NCI-H748 treated with DMSO at 0.1 percent for 48 hours (cell line): ENCODE results near the gene ZNF879.
A peak's percentile ranks its signal among the peaks of the same experiment; 100 is the strongest.

Source experiments
- DNase-seq: peaks from one replicate; lab custom pipeline; 2025; lab: John Stamatoyannopoulos, UW

ZNF879 gene

DNA sequence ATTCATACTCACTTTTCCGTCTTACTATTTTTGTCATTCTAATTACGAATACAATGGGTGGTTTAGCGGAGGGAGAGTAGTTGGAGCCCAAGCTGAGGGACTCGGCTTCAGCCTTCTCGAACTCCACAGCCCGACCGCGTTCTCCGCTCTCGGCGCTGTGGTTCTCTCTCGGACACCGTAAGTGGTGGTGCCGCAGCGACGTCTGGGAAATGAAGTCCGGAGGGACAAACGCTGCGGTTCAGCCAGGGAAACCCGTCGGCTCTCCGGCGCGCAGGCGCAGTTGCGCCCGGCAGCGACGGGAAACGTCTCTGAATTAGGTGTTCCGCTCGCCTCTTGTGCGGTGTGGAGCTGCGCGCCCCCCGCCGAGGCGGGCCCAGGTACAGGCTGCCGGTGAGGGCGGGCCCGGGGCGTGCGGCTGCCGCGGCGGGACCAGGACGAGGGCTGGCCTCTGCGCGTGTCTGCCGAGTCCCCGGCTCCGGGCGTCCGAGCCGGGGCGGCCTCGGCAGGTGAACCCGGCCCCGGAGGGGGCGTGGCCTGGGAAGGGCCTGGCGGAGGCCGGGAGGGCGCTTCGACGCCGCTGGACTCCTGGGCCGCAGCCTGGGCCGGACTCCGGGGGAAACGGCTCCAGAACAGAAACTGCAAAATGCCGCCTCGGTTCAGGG, at the start of gene ZNF879:
TSS of gene ZNF879 (plus strand) at position 277 of the 662 bp plus-strand sequence. CDS start 1,201 bp downstream, outside the sequence.
- peak; percentile 77 for DNase-seq

DNA sequence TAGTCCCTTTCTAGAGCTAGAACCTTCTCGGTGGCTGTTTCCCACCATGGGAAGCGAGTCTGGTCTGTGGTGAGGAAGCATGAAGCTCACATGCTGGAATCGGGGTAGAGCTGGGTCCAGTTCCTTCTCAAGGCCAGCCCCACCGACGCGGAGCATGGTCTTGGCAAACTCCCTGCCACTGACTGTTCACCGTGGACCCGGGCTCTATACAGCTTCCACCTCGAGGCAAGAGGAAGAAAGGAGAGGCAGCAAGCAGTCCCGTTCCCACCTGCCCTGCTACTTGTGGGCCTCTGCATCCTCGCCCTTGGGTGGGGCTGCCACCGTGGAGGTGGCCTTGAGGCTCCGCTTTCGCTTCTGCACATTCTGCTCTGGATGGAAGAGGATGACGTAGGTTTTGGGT, 42.2 kb upstream of the ZNF879 start:
- no peak for DNase-seq

DNA sequence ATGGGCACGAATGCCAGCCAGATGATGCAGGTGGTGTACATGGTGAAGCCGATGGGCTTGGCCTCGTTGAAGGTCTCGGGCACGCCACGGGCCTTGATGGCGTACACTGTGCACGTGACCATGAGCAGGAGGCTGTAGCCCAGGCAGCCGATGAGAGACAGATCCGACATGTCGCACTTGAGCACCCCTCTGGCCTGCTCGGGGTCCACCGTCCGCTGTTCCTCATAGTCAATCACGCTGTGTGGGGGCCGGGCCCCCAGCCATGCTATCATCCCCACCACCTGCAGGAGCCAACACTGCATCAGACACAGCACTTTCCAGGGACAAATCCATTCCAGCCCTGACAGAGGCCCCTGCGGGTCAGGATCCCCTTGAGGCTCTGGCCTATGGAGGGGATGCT, 40.7 kb upstream of the ZNF879 start:
- DNase-seq = no peak

DNA sequence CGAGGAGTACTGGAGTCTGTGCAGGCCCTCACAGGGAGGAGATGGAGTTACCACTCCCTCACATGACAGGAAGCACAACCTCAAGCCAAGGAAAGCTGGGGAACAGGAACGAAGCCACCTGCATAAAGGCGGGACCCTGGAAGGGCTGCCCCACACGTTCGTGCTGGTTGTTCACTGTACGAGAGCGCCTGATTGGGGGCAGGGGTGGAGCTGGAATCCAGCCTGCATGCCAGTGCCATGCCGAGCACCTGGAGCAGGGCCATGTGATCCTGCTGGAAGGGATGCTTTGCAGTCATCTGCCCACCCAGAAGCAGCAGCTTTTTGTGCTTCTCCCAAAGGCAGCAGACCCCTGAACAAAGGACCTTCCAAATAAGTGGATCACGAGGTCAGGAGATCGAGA, 39.9 kb upstream of the ZNF879 start:
- DNase-seq = no peak

DNA sequence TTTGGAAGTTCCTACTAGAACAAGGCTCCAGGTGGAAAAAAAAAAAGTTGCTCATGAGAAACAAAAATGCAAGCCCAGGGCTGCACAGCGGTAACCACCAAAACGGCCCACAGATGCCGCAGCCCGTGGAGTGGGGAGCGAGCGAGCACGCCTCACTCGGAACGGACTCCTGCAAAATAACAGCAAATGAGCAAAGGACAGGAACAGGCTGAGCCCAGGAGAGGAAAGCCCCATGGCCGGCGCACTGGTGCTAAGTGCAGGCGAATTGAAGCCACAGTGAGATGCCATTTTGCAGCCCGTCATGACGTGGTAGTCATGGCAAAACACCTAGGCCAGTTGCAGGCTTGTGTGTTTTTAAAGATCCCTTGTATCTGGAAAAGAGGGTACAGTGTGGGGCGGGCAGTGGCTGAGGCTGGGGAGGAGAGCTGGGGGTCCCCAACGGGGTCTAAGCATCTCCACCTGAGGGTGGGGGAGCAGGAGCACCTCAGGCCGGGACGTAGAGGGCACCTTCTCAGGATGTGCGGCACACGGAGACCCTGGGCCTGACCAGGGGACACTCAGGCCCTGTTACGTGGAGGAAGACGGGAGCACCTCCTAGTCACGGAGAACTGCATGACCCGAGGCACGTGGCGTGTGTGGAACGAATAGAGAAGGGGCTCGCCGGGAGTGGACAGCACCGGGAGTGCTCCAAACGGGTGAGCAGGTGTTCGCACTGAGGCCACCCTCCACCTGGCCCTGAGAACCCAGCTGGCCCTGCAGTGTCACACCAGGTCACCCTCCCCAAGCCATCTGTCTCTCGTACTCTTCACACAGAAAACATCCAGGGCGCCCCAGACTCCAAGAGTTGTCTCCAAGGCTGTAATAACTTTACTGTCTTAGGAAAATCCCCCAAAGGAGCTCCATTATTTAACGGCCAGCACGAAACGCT, 39.2 kb upstream of the ZNF879 start:
- DNase-seq = no peak

DNA sequence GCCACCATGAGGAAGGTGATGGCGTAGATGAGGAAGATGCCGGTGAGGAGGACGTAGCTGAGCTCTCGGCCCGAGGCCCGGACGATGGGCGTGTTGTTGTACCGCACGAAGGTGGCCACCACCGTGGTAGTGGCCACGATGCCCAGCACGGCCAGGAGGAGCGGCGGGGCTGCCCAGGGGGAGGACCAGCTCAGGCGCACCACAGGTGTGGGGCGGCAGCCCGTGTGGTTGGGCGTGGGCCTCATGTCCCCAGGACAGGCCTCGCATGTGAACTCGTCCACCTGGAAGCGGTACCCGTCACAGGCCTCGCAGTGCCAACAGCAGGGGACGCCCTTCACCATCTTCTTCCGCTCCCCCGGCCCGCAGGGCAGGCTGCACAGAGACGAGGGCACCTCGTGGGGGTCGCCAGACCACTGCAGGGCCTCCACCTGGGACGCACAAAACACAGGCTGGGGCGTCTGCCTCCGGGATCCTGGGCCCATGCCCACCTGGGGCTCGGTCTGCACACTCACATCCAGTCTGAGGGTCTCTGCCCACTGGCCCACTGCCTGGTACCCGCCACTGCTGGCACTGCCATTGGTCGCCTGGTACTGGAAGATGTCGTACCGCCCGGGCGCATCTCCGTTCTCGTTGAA, 37.2 kb upstream of the ZNF879 start:
- no peak for DNase-seq

DNA sequence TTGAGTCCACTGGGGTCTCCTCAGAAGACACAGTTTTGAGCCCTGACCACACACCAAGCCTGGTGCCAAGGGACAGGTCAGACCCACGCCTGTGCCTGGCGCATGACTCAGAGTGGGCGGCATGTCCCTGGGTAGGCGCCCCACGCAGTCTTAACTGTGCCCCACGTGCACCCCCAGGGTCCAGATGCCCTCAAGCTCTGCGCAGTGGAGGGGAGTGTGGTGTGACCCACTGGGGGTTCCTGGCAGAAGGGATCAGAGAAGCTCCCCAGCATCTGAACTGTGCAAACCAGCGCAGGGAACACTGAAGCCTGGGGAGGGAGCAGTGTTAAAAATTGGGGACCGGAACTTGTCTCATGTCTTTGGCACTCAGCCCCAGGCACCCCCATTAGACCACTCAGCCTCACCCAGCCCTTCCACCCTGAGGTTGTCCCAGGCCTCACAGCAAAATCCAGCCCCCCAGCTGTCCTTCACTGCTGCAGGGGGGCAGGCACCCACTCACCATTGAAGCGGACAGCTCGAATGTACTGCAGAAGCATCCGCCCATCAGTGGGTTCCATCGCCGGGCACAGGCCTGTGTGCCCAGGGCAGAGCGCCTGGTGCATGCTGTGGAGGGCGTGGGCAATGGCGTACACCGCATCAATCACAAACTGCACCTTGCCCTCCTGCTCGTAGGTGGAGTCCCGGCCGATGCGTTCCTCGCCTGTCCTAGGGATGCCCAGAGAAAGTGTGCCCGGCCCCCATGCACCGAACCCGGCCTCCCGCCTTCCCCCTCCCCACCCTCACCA, 35.0 kb upstream of the ZNF879 start:
- DNase-seq = no peak

DNA sequence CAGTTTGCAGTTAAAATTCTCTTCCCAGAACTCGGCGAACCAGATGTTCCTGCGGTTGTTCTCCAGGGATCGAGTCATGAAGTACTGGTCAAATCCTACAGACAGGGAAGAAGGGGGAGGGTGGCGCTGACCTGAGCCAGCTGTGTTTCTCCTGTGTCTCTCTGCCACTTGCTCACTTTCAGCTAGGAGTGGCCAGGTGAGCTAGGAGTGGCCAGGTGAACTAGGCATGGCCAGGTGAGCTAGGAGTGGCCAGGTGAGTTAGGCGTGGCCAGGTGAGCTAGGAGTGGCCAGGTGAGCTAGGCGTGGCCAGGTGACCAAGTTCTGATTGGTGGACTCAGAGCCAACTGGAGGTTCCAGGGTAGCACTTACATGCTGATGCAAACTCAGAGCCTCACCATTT, 34.3 kb upstream of the ZNF879 start:
- no peak for DNase-seq

DNA sequence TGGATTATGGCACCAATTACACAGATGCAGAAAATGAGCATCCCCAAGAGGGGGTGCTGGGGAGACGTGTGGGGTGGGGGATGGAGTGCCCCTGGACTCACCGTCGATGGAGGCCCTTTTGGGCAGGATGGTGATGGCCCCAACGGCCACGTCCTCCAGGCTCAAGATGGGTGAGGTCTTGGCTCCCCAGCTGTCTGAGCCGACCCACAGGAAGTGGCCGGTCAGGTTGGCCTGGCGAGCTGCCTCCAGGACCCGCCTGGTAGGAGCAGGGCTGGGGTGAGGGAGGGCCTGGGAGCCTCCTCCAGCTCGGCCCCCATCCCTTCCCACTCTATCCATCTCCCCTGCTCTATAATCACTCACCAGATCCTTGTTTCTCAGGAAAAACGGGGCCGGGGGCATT, 33.1 kb upstream of the ZNF879 start:
- no peak for DNase-seq

DNA sequence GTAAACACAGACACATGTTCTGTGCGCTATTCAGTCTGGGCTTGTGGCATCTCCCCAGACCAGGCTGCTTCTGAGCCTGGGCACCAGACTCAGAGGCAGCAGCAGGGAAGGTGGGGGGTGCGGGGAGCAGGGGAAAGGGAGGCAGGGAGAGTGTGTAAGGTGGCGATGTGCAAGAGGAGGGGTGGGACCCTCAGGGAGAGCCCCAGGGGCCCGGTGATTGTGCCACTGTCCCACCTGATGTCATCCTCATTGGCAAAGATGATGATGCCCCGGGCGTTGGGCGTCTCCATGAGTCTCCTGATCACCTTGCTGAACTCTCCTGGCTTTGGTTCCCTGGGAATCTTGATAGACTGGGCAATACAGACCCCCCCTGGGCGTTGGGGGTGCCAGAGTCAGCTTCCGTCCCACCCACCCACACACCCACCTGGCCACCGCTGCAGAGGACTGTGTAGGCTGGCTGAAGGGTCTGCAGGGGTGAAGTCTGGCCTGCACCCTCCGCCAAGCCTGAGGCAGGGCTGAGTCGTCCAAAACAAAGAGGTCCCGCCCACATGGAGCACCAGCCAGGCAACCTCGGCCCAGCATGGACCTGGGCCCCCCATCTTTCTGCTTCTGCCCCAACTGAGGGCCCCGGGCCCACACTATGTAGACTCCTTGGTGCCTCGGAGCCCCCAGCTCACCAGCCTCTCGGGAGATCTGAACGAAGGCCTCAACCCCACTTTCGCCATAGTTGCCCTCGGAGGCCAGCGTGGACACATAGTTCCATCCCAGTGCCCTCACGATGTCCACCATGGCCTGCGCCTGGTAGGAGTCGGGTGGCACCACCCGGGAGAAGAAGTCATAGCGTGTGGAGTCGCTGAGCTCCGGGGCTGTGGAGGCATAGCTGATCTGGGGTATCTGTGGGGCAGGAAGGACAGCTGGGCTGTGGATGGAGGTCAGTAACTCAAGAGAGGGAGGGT, 32.1 kb upstream of the ZNF879 start:
- DNase-seq = no peak

DNA sequence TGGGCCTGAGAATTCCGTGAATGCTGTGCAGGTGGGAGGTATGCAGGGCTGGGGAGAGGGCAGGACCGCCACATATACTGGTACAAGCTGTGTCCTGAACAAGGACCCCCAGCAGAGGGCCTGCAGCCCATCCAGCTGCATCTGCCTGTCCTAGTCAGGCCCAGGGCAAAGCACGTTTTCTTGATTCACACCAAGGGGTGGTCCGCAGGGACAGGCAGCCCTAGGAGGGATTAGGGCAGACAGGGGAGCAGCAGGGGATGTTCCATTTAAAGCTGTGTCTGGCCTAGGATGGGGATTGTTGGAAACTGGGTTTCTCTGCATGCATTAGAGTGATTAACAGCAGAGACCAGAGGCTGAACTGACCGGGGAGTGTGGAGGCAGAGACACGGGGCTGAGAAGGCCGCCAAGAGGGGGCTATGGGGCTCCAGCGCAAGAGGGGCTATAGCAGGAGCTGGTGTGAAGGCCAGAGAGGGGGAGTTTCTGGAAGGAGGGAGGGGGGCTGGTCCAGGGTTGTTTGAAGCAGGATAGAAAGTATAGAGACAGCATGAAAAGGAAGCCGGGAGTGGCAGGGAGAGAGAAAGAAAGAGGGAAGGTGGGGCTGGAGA, 31.2 kb upstream of the ZNF879 start:
- no peak for DNase-seq

DNA sequence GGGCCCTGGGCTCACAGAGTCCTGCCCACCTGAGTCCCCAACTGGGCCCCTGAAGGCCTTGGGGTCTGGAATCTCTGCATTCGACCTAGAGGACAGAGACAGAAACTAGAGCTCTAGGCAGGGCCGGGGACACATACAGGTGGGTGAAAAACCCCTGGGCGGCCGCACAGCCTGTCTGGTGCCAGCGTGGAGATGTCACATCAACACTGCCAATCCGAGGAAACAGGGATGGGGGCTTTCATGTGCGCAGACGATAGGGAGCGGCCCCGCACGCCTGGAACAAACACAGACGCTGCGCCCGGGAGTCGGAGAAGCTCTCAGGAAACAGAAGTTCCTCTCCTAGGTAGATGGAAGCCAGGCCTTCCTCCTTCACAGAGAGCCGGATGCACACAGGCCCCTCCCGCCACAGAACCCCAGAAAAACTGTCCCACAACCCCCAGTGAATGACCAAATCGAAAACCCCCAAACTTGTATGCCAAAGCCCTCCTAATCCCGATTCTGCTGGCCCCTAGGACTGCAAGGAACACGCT, 30.3 kb upstream of the ZNF879 start:
- no peak for DNase-seq

DNA sequence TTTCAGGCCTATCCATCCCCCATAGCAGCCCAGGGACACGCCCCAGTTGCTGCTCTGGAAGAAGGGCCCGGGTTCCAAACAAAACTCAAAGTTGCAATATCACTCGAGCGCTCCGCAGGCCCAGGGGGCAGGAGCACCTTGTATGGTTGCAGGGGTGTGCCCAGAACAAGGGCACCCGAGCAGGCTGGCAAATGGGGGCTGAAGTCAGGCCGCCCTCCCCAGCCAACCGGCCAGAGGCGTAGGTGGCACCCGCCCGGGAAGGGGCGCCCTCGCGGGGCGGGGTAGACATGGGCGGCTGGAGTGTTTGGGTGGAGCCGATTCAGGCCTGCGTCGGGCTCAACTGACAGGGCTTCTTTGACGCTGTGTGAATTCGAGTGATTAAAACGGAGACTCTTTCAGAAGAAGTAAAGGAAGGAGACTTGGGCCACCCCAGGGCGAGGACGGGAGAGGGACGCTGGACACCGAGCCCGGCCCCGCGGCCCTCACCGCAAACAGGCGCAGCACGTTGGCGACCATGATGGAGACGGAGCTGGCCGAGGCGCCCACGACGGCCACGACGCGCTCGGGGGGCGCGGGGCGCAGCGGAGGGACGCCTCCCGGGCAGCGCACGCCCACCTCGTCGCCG, 29.5 kb upstream of the ZNF879 start:
- no peak for DNase-seq

DNA sequence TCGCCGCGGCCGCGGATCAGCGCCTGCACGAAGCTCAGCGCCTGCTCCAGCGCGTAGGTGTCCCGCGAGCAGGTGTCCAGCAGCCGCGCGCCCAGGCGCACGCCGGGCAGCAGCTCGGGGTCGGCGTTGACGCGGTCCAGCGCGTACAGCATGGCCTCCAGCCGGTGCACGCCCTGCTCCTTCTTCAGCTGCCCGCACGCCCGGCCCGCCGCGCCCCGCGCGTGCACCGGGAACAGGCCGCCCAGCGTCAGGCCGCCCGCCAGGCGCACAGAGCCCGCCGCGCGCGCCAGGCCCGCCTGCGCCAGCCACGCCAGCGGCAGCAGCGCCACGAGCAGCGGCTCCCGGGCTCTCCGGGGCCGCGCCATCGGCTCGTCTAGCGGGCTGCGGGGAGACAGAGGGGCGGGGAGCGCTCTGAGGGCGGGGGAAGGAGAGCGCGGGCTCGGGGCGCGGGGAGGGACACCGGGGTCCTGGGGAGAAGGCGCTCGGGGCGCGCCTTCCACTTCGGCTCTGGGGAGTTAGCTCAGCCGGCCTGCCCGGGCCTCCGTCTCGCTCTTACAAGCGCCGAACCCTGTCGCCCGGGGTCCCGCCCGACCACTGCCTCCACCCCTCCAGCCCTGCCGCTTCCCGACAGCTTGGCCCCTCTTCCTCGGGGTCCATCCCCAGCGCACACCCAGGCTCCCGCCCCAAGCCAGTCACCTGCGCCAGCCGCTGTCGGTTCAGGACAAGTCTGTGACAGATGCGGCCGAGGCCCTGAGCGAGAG, 28.8 kb upstream of the ZNF879 start, which contains the start of gene GRM6:
TSS of gene GRM6 (minus strand) at position 741 of the 761 bp plus-strand sequence. CDS start at position 365, 376 bp downstream.
- DNase-seq = no peak

DNA sequence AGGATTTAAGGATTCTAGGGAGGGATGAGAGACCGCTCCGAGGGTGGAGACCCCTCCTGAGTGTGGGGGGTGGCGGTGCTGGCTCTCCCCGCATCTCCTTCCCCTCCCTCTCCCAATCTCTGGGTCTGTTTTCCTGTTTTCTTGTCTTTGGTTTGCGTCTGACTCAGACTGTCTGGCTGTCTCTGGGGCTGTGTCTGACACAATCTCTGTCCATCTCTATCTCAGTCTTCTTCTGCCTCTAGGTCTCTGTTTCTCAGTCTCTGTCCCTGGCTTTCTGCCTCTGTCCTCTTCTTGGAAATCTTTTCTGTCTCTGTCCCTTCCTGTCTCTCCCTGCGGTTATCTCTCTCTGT, 28.3 kb upstream of the ZNF879 start:
- no peak for DNase-seq

DNA sequence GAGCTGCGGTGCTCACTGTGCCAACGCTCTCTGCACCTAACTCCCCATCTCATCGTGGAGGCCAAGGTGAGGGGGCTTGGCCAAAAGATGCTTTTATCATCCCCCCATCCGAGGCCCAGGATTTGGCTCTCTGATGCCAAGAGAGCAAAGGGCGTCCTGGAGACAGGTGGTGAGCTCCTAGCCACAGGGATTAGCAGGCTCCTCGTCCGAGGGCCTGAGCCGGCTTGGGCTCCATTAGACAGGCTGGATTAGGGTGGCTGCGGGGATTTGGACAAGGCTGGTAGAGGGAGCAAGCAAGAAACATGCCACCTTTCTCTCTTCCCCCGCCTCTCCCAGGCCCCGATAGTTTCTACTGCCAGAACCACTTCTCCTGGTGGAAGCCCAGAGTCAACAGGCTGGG, 27.4 kb upstream of the ZNF879 start:
- no peak for DNase-seq

DNA sequence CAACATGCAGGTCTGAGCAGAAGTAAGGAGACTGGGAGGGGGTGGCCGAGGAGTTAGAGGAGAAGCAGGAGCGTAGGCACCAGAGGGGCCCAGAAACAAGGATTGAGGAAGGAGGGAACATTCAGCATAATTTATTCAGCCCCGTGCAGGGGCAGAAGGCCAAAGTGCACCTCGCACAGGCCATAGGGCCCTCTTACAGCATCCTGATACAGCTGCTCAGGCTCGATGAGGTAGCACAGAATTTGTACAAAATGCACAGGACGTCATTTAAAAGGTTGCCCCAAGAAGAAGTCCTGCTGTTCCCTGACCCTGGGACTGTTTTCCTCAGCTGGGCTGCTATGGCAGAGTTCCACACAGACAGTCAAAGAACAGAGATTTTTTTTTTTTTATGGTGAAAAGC, 26.4 kb upstream of the ZNF879 start:
- no peak for DNase-seq

DNA sequence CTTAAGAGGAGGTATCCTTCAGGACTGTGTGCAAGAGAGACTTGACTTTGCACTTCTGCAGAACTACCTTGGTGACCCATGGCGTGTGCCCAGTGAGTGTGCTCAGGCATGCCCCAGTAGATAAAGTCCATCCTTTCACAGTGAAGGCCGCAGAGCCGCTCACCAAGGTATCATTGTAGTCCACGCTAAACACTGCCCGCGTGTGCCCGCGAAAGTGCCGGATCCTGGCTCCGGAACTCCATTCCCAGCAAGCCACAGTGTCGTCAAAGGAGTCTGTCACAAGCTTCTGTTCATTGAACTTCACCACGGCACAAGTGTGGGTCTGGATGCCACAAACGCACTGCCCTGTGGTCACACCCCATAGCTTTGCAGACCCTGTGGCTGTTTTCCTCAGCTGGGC, 25.2 kb upstream of the ZNF879 start:
- no peak for DNase-seq

DNA sequence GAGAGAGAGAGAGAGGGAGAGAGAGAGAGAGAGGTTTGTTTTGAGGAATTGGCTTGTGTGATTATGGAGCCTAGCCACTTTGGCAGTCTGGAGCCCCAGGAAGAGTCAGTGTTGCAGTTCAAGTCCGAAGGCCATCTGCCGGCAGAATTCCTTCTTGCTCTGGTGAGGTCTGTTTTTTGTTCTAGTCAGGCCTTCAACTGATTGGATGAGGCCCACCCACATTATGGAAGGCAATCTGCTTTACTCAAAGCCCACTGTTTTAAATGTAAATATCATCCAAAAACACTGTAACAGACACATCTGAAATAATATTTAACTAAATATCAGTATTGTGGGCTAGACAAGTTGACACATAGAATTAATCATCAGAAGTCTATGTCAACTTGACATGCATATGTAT, 17.0 kb upstream of the ZNF879 start:
- DNase-seq = no peak
